Stimulated activated CD8-positive, alpha-beta memory T cell treated with anti-CD3 and anti-CD28 coated beads, Interleukin-2, amount 100 ng/mL, for 1 hour (primary cell): ENCODE data around the gene TUBB6.

ENCODE experiments used
- DNase-seq, 2 donors: peaks; one replicate each; pipeline ENCODE4 v3.0.0-alpha.2; 2020; ENCODE audit warnings: low read depth in 2 of 2

The TUBB6 gene

GRCh38 chr18:12314591-12315305, 6.7 kb downstream of the TUBB6 start:
- no peak for DNase-seq

GRCh38 chr18:12315490-12315889, 7.4 kb downstream of the TUBB6 start:
- no peak for DNase-seq

GRCh38 chr18:12315911-12316310, 7.9 kb downstream of the TUBB6 start:
- DNase-seq, result no peak

- DNase-seq, result no peak
These were observed 9.8 kb downstream of the TUBB6 start for GRCh38 chr18:12317664-12318333.

- no peak for DNase-seq
These were observed 10.3 kb downstream of the TUBB6 start for GRCh38 chr18:12318334-12318697.

- DNase-seq, result no peak
These were observed 10.8 kb downstream of the TUBB6 start for GRCh38 chr18:12318857-12319256.

GRCh38 chr18:12321333-12321732, 13.3 kb downstream of the TUBB6 start:
- DNase-seq, result no peak

- no peak for DNase-seq
These were observed 17.1 kb downstream of the TUBB6 start for GRCh38 chr18:12324991-12325725.

- DNase-seq, result no peak
These were observed 17.7 kb downstream of the TUBB6 start for GRCh38 chr18:12325726-12326245.

GRCh38 chr18:12326711-12327460, 18.8 kb downstream of the TUBB6 start:
- DNase-seq, result no peak

- peak; percentile 37 to 59 for DNase-seq
These were observed 19.6 kb downstream of the TUBB6 start for GRCh38 chr18:12327510-12328178.

- no peak for DNase-seq
These were observed 20.3 kb downstream of the TUBB6 start for GRCh38 chr18:12328179-12328823.

GRCh38 chr18:12329125-12329698, 21.2 kb downstream of the TUBB6 start:
- DNase-seq, result no peak

GRCh38 chr18:12330766-12331165, 22.7 kb downstream of the TUBB6 start:
- DNase-seq, result no peak

- DNase-seq, result no peak
These were observed 25.7 kb downstream of the TUBB6 start for GRCh38 chr18:12333506-12334290.

- no peak for DNase-seq
These were observed 26.3 kb downstream of the TUBB6 start for GRCh38 chr18:12334366-12334808.

- DNase-seq, result no peak
These were observed 26.8 kb downstream of the TUBB6 start for GRCh38 chr18:12334863-12335262.

GRCh38 chr18:12335503-12335902, 27.5 kb downstream of the TUBB6 start:
- DNase-seq, result no peak

- DNase-seq, result no peak
These were observed 28.2 kb downstream of the TUBB6 start for GRCh38 chr18:12336171-12336613.
